Activated CD4-positive, alpha-beta T cell treated with anti-CD3 and anti-CD28 coated beads, Interleukin-2, Interleukin-4, amounts not matched to agents 100 ng/mL and 50 ng/mL, durations not matched to agents 16 hours and 8 hours (primary cell): ENCODE data around the gene MEF2A.
"Not testable (repeated sequence)": the region's sequence is repeated elsewhere in the genome, so short reads cannot be mapped to it uniquely, and the experiment has no call there.

Source experiments
- DNase-seq: peaks from one replicate; pipeline ENCODE4 v3.0.0-alpha.2; 2020; ENCODE audit warnings: low spot score

The MEF2A gene

GRCh38 chr15:99565299-99566156 lies at the start of gene MEF2A:
MEF2A (plus strand) TSS chr15:99565984; CDS start chr15:99633120, 67,136 bp downstream.
- peak; percentile 92 for DNase-seq

- no peak for DNase-seq
These were observed 47.6 kb upstream of the MEF2A start for GRCh38 chr15:99518191-99518590.

GRCh38 chr15:99519366-99519765 lies 46.4 kb upstream of the MEF2A start:
- DNase-seq: not testable (repeated sequence)

- no peak for DNase-seq
These were observed 43.5 kb upstream of the MEF2A start for GRCh38 chr15:99522288-99522687.

- no peak for DNase-seq
These were observed 39.6 kb upstream of the MEF2A start for GRCh38 chr15:99526176-99526575.

GRCh38 chr15:99526671-99527070 lies 39.1 kb upstream of the MEF2A start:
- DNase-seq: no peak

- DNase-seq: no peak
These were observed 29.3 kb upstream of the MEF2A start for GRCh38 chr15:99536422-99537040.

- no peak for DNase-seq
These were observed 28.4 kb upstream of the MEF2A start for GRCh38 chr15:99537344-99537743.

- DNase-seq: no peak
These were observed 27.5 kb upstream of the MEF2A start for GRCh38 chr15:99538261-99538660.

- no peak for DNase-seq
These were observed 23.0 kb upstream of the MEF2A start for GRCh38 chr15:99542828-99543227.

- no peak for DNase-seq
These were observed 20.2 kb upstream of the MEF2A start for GRCh38 chr15:99545605-99546004.

- DNase-seq: no peak
These were observed 19.2 kb upstream of the MEF2A start for GRCh38 chr15:99546441-99547100.

GRCh38 chr15:99547517-99547916 lies 18.3 kb upstream of the MEF2A start:
- DNase-seq: no peak

- peak; percentile 28 for DNase-seq
These were observed 15.7 kb upstream of the MEF2A start for GRCh38 chr15:99550077-99550476.

- DNase-seq: no peak
These were observed 13.7 kb upstream of the MEF2A start for GRCh38 chr15:99552111-99552510.

GRCh38 chr15:99554880-99555488 lies 10.8 kb upstream of the MEF2A start:
- no peak for DNase-seq

- DNase-seq: no peak
These were observed 9.8 kb upstream of the MEF2A start for GRCh38 chr15:99556011-99556410.

GRCh38 chr15:99556578-99556977 lies 9.2 kb upstream of the MEF2A start:
- DNase-seq: no peak

GRCh38 chr15:99558084-99558483 lies 7.7 kb upstream of the MEF2A start:
- DNase-seq: no peak

GRCh38 chr15:99558571-99558970 lies 7.2 kb upstream of the MEF2A start:
- no peak for DNase-seq

- DNase-seq: no peak
These were observed 4.1 kb upstream of the MEF2A start for GRCh38 chr15:99561476-99562230.

- DNase-seq: no peak
These were observed 3.5 kb upstream of the MEF2A start for GRCh38 chr15:99562238-99562637.
